NCI-H226 (cell line): ENCODE data around the gene FAM72D.
"Not testable (repeated sequence)": the region's sequence is repeated elsewhere in the genome, so short reads cannot be mapped to it uniquely, and the experiment has no call there.

Experiments
- DNase-seq: peaks from one replicate; pipeline ENCODE4 v3.0.0-alpha.2; 2015

The FAM72D gene

GRCh38 chr1:145093517-145094149, 2.1 kb upstream of the FAM72D start:
- DNase-seq = not testable (repeated sequence)

GRCh38 chr1:145094655-145095211, 1.0 kb upstream of the FAM72D start:
- not testable (repeated sequence) for DNase-seq

GRCh38 chr1:145101725-145102124, 6.0 kb downstream of the FAM72D start:
- not testable (repeated sequence) for DNase-seq

- not testable (repeated sequence) for DNase-seq
Observed at GRCh38 chr1:145103294-145103693, 7.5 kb downstream of the FAM72D start.

- DNase-seq = not testable (repeated sequence)
Observed at GRCh38 chr1:145111674-145112073, 15.9 kb downstream of the FAM72D start.

- not testable (repeated sequence) for DNase-seq
Observed at GRCh38 chr1:145112703-145113102, 16.9 kb downstream of the FAM72D start.

GRCh38 chr1:145114560-145115057, 18.8 kb downstream of the FAM72D start:
- DNase-seq = not testable (repeated sequence)

GRCh38 chr1:145115587-145116493, 20.1 kb downstream of the FAM72D start:
- not testable (repeated sequence) for DNase-seq

GRCh38 chr1:145119842-145120241, 24.1 kb downstream of the FAM72D start:
- DNase-seq = not testable (repeated sequence)

GRCh38 chr1:145122344-145123061, 26.7 kb downstream of the FAM72D start:
- not testable (repeated sequence) for DNase-seq

GRCh38 chr1:145123062-145123395, 27.3 kb downstream of the FAM72D start:
- not testable (repeated sequence) for DNase-seq

GRCh38 chr1:145123992-145124641, 28.3 kb downstream of the FAM72D start:
- DNase-seq = not testable (repeated sequence)

GRCh38 chr1:145125112-145125511, 29.3 kb downstream of the FAM72D start:
- not testable (repeated sequence) for DNase-seq

- not testable (repeated sequence) for DNase-seq
Observed at GRCh38 chr1:145127144-145127543, 31.4 kb downstream of the FAM72D start.

GRCh38 chr1:145128697-145129469, 33.1 kb downstream of the FAM72D start:
- DNase-seq = peak; percentile 8

- not testable (repeated sequence) for DNase-seq
Observed at GRCh38 chr1:145134476-145134875, 38.7 kb downstream of the FAM72D start.

GRCh38 chr1:145140549-145140948, 44.8 kb downstream of the FAM72D start:
- not testable (repeated sequence) for DNase-seq

- DNase-seq = not testable (repeated sequence)
Observed at GRCh38 chr1:145144264-145144913, 48.6 kb downstream of the FAM72D start.

- DNase-seq = not testable (repeated sequence)
Observed at GRCh38 chr1:145146308-145146707, 50.5 kb downstream of the FAM72D start.

GRCh38 chr1:145147172-145147571, 51.4 kb downstream of the FAM72D start:
- not testable (repeated sequence) for DNase-seq

- not testable (repeated sequence) for DNase-seq
Observed at GRCh38 chr1:145155421-145155820, 59.6 kb downstream of the FAM72D start.
